Activated T-cell treated with anti-CD3 and anti-CD28 coated beads for 4 hours (primary cell): ENCODE results near the gene TPSD1.
"Not testable (repeated sequence)": the region's sequence is repeated elsewhere in the genome, so short reads cannot be mapped to it uniquely, and the experiment has no call there.

Source experiments
- DNase-seq: peaks from one replicate; pipeline ENCODE4 v3.0.0-alpha.2; 2020

The TPSD1 gene

GRCh38 chr16:1221628-1222552 lies 34.0 kb upstream of the TPSD1 start:
- no peak for DNase-seq

GRCh38 chr16:1222553-1223354 lies 33.1 kb upstream of the TPSD1 start:
- DNase-seq: no peak

DNA sequence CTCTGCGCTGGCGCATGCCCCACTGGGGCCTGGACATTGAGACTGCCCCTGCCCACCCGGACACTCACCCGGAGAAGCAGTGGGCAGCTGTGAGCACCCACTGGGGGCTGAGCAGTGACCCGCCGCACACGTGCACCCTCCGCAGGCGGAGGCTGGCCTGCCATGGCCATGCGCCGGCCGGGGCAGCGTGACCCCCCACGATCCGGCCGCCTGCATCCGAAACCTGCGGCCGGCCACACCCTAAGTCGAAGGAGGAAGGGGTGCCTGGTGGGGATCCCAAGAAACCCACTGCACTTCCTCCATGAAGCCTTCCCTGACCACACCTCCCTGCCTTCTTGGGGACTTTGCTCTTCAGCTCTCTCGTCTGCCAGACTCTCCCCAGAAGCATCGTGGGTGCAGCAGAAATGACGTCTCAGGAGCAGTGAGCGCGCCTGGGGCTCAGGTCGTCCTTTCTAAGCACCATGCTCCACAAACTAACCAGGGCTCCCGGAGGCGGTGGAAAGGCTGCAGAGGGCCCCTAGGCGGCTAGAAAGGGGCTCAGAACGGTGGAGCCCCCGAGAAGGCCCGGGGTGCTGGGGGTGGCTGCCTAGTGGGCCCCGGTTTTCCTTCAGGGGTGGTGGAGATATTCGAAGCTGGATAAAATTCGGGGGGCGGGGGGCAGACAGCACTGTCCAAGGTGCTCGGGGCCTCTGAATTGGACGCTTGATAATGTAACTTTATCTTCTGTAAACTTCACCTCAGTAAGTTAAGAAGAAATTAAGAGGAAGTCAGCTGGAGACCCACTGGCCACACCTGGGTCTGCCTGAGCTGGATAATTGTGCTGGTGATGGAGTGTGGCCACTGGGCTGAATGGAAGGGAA lies 32.3 kb upstream of the TPSD1 start:
- DNase-seq: no peak

DNA sequence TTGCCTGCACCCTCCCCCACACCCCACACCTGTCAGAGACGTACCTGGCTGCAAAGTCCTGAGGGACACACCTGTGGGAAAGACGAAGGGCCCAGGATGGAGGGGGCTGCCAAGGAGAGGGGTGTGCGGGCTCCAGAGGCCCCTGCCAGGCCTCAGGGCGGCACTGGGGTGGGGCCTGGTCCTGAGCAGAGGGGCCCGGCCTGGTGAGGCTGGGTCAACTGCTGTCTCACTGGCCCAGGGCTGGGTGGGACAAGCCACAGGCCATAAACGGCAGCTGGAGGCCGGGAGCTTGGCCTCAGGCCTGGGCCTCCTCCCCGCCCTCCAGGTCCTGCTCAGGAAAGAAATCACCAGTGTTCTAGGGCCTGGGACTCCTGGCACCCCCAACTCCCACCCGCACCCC lies 31.3 kb upstream of the TPSD1 start:
- DNase-seq: no peak

GRCh38 chr16:1225051-1225451 lies 30.8 kb upstream of the TPSD1 start, which contains the start of gene TPSG1:
TSS of gene TPSG1 (minus strand) at chr16:1225268. CDS start at chr16:1225252, 16 bp downstream.
- no peak for DNase-seq

DNA sequence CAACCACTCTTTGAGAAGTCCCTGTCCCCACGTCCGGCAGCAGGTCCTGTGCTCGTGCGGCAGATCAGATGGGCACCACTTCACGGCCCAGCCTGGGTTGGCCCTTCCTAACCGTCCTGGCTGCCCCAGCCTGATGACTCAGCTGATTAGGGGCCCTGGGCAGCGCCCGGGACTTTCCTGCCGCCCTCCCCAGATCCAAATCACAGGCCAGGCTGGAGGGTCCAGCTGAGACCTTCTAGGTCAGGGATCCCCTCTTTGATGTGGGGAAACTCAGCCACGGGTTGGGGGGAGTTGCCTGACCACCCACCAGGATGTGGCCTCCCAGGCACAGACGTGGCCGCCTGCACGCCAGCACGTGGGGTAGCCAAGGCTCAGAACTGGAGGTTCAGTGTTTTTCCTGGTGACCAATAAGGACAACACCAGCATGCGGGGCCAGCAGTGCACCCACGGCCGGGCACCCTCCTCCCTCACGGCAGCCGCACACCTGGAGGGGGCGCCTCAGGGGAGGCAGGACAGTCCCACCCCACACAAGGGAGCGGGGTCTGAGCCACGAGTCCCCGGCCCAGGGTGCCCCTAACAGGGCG lies 30.0 kb upstream of the TPSD1 start:
- DNase-seq: not testable (repeated sequence)

- DNase-seq: not testable (repeated sequence)
Observed at GRCh38 chr16:1226692-1227091, 29.2 kb upstream of the TPSD1 start.

DNA sequence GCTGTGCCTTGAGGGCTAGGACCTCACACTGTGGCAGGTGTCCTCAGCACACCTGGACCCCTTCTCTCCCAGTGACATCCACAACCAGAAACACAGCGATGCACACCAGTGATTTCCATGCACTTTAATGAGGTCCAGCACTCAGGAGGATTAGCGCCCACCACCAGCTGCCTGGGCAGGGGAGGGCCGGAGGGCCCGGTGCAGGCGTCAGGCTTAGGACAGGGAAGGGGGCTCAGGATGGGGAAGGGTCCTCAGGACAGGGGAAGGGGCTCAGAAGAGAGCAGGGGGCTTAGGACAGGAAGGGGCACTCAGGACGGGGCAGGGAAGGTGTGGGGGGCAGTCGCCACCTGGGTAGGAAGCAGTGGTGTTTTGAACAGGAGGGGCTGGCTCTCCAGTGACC lies 27.6 kb upstream of the TPSD1 start:
- DNase-seq: not testable (repeated sequence)

GRCh38 chr16:1229476-1229875 lies 26.4 kb upstream of the TPSD1 start:
- DNase-seq: not testable (repeated sequence)

DNA sequence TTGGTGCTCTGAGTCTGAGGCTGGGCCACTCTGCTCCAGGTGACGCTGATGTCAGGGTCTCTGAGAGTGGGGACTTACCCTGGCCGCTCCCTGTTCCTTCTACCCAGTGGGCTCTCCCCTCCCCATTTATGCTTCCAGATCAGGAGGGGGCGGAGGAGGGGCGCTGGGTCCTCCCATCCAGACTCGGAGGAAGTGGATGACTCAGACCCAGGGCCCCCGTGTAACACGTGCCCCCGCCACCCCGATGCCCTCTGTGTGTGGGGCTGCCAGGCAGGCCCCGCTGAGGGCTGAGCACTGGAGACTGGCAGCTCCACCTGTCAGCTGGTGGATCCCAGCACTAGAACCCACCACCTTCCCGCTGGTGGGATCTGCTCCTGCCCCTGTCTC lies 25.8 kb upstream of the TPSD1 start, which contains the start of gene TPSB2:
Gene TPSB2, minus strand, starts transcription at position 101 of the 387 bp plus-strand sequence. CDS start 233 bp downstream, outside the sequence.
- not testable (repeated sequence) for DNase-seq

DNA sequence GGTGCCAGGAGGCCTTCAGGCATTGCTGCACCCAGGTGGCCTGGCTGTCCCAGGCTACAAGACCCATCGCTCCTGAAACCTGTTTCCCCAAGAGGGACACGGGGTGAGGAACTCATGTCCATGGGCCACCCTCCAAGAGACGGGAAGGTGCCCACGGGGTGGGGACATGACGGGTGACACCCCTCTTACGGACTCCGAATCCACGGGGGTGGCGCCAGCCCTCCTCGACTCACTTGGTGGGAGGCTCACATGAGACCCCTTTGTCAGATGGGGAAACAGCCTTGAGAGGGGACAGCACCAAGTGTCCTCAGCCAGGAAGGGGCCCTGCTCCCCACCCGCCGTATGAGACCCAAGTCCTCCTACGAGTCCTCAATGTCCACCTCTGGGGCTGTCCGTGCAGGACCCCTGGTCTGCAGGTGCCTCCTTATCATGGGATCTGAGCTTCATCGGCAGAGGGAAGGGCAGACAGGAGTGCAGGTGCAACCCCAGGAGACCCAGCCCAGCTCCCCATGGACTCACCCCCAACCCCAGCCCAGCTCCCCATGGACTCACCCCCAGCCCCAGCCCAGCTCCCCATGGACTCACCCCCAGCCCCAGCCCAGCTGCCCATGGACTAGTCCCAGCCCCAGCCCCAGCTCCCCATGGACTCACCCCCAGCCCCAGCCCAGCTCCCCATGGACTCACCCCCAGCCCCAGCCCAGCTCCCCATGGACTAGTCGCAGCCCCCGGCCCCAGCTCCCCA lies 25.2 kb upstream of the TPSD1 start:
- DNase-seq: not testable (repeated sequence)

DNA sequence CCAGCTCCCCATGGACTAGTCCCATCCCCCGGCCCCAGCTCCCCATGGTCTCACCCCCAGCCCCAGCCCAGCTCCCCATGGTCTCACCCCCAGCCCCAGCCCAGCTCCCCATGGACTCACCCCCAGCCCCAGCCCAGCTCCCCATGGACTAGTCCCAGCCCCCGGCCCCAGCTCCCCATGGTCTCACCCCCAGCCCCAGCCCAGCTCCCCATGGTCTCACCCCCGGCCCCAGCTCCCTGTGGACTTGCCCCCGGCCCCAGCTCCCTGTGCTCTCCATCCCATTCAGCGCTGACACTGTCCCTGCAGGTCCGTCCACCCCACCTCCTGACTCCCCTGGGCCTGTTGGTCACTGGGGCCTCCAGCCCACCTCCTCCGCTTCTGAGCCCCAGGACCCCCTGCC lies 24.6 kb upstream of the TPSD1 start:
- not testable (repeated sequence) for DNase-seq

DNA sequence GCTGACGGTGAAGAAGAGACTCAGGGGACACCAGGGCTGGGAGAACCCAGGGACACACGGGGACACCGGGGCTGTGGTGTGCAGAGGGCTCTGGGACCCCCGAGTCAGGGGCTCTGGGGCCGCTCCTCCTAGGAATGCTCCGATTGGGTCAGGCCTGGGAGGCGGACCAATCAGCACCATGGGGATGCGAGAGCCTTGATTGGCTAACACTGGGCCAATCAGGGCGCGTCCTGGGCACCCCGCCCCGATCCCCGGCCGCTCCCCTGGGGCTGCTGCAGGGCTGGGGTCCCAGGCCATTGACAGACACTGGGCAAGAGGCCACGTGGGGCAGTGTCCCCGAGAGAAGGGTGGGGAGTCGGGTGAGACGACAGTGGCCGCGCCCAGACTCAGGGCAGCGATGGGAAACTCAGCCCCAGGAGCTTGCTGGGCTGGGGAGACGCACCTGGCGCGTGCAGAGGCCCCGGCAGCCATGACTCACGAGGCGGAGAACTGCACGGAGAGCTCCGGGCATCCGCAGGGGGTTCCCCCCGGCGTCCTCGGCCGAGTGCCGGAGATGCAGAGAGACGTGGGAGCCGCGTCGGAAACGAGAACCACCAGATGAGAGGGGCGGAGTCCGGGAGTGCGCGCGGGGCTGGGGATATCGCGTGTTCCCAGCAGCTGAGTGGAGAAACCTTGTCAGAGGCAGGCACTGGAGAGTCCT lies 23.7 kb upstream of the TPSD1 start:
- not testable (repeated sequence) for DNase-seq

GRCh38 chr16:1236659-1237058 lies 19.2 kb upstream of the TPSD1 start:
- not testable (repeated sequence) for DNase-seq

GRCh38 chr16:1237990-1238389 lies 17.9 kb upstream of the TPSD1 start:
- no peak for DNase-seq

DNA sequence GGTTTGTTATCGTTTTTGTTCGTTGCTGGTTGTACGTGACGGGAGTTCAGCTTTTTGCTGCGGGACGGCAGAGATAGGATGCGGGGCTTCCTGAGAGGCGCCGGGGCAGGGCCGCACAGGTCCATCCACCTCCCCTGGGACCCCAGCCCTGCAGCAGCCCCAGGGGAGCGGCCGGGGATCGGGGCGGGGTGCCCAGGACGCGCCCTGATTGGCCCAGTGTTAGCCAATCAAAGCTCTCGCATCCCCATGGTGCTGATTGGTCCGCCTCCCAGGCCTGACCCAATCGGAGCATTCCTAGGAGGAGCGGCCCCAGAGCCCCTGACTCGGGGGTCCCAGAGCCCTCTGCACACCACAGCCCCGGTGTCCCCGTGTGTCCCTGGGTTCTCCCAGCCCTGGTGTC lies 17.0 kb upstream of the TPSD1 start:
- DNase-seq: not testable (repeated sequence)

DNA sequence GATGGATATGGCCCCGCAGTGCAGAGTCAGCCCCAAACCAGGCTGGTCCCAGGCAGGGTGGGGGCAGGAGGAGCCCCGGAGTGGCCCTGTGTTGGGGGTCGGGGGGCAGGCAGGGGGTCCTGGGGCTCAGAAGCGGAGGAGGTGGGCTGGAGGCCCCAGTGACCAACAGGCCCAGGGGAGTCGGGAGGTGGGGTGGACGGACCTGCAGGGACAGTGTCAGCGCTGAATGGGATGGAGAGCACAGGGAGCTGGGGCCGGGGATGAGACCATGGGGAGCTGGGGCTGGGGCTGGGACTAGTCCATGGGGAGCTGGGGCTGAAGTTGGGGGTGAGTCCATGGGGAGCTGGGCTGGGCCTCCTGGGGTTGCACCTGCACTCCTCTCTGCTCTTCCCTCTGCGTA lies 16.3 kb upstream of the TPSD1 start:
- not testable (repeated sequence) for DNase-seq

GRCh38 chr16:1240436-1240835 lies 15.4 kb upstream of the TPSD1 start, which contains the start of gene TPSAB1:
TSS of gene TPSAB1 (plus strand) at chr16:1240705. CDS start at chr16:1240939, 234 bp downstream.
- not testable (repeated sequence) for DNase-seq

DNA sequence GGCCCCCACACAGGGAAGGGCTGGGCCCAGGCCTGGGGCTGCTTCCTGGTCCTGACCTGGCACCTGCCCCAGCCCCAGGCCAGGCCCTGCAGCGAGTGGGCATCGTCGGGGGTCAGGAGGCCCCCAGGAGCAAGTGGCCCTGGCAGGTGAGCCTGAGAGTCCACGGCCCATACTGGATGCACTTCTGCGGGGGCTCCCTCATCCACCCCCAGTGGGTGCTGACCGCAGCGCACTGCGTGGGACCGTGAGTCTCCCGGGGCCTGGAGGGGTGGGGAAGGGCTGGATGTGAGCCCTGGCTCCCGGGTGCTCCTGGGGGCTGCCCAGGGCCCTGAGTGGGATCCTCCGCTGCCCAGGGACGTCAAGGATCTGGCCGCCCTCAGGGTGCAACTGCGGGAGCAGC lies 14.8 kb upstream of the TPSD1 start:
- DNase-seq: not testable (repeated sequence)

- DNase-seq: not testable (repeated sequence)
Observed at GRCh38 chr16:1243363-1243762, 12.5 kb upstream of the TPSD1 start.
